Kidney (tissue), 14 donors: Measurements from ENCODE around the gene B3GALT5. TPM values are rescaled to one million over a fixed set of nuclear protein-coding genes. Genes with fewer than 3 reads are reported as not detected.
A peak's percentile ranks its signal among the peaks of the same experiment; 100 is the strongest.

Experiments used
- DNase-seq, 5 donors: peaks; one replicate each; pipeline ENCODE4 v3.0.0-alpha.2; 2013 to 2020
- FAIRE-seq: peaks from 2 replicates; lab custom pipeline; 2012; peaks lifted over from hg19 to GRCh38; lab: Jason Lieb, UNC
- H3K27ac ChIP-seq, 2 donors: one replicate each; pipeline ENCODE4 v1.7.0; 2013; ENCODE audit warnings: low read depth in 2 of 2, low read length in 2 of 2, inconsistent platforms in 1 of 2
- H3K27me3 ChIP-seq: one replicate; pipeline ENCODE4 v1.7.1; 2013; ENCODE audit warnings: low read length, inconsistent platforms; ENCODE audit not compliant: control insufficient read depth, insufficient read depth
- H3K36me3 ChIP-seq, 3 donors: one replicate each; pipeline versions ENCODE4 v1.7.0 to v1.7.1; 2013; ENCODE audit warnings: low read length in 3 of 3, control low read depth in 1 of 3, inconsistent platforms in 1 of 3; ENCODE audit not compliant: insufficient read depth in 3 of 3, control insufficient read depth in 2 of 3
- H3K4me1 ChIP-seq, 3 donors: one replicate each; pipeline versions ENCODE4 v1.7.0 to v1.7.1; 2013; ENCODE audit warnings: low read length in 3 of 3, inconsistent platforms in 1 of 3, low read depth in 1 of 3; ENCODE audit not compliant: control insufficient read depth in 2 of 3, insufficient read depth in 2 of 3
- H3K4me3 ChIP-seq, 3 donors: one replicate each; pipeline versions ENCODE4 v1.7.0 to v1.8.1; 2013; ENCODE audit warnings: low read length in 3 of 3, control low read depth in 1 of 3, inconsistent platforms in 1 of 3
- H3K9ac ChIP-seq, 3 donors: one replicate each; pipeline versions ENCODE4 v1.7.0 to v1.7.1; 2013; ENCODE audit warnings: low read length in 3 of 3, control low read depth in 1 of 3, inconsistent platforms in 1 of 3
- H3K9me3 ChIP-seq, 3 donors: one replicate each; pipeline versions ENCODE4 v1.7.0 to v1.7.1; 2013; ENCODE audit warnings: low read length in 3 of 3, control low read depth in 1 of 3, inconsistent platforms in 1 of 3; ENCODE audit not compliant: control insufficient read depth in 2 of 3, insufficient read depth in 1 of 3
- CTCF ChIP-seq: IDR thresholded peaks from 3 replicates; pipeline ENCODE4 v1.5.1; 2012; ENCODE audit warnings: mild to moderate bottlenecking, moderate library complexity, borderline replicate concordance; ENCODE audit not compliant: insufficient read depth; ENCODE audit errors: extremely low read depth
- intact Hi-C: fragments of 100-400 bp; cut with DNase I; formaldehyde crosslinking; loops from one replicate; pipeline ENCODE4 v1.11.1; 2022
- polyA plus RNA-seq: library from polyadenylated mRNA; stranded (reverse); fragments of 350-450 nt; fragmentation: Illumina TruSeq; extraction: RNeasy Lipid Tissue Mini Kit (QIAGEN cat#74804); gene quantifications from one replicate; pipeline ENCODE4 v1.2.3, GENCODE V29; 2014; ENCODE audit warnings: low read depth, low replicate concordance; ENCODE audit not compliant: insufficient read depth
- total RNA-seq: library from RNA; stranded (reverse); fragmentation: NEBNext Ultra II Directional; extraction: Animal tissue kit (Norgen Biotek cat#: 25700); gene quantifications from one replicate; pipeline ENCODE4 v1.2.1, GENCODE V29; 2021
- donor health status: control.
- donor health status: control.
- donor health status: control.
- donor health status: control.
- donor health status: control.
- donor health status: DM: yes; HTN: yes; CAD: no.
- donor health status: Normal renal cell carcinoma (clear cell type).

B3GALT5 gene
- total and polyA plus RNA-seq, 2 donors from 2014 or later, result 0.24 to 5.6 TPM

DNA sequence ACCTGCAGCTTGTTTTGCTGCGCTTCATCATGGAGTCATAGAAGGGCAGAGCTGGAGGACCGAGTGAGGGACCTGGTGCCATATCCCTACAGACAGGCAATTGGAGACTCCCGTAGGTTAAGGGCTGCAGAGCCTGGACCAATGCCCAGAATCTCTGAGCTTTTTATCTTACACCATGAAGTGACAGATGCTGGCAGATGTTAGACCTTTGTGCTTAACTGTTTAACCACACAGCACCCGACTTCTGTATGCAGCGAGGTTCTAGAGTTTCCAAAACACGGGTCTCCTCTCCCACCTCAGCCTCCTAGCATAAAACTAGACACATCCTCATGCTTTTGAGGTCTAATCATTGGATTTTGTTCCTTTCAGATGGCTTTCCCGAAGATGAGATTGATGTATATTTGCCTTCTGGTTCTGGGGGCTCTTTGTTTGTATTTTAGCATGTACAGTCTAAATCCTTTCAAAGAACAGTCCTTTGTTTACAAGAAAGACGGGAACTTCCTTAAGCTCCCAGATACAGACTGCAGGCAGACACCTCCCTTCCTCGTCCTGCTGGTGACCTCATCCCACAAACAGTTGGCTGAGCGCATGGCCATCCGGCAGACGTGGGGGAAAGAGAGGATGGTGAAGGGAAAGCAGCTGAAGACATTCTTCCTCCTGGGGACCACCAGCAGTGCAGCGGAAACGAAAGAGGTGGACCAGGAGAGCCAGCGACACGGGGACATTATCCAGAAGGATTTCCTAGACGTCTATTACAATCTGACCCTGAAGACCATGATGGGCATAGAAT lies 47.6 kb downstream of the B3GALT5 start:
- Histone ChIP-seq H3K27me3 (no peaks in the 10 kb centered on the region), H3K9ac (no peak overlapping the region), H3K27ac (peak overlapping the region in 1 of 2 donors; percentile 13), H3K9me3 (no peaks in the 10 kb centered on the region), H3K4me3 (no peak overlapping the region), H3K4me1 (peaks cover 0 to 4% (median 0%) of the 10 kb centered on the region in 3 donors), H3K36me3 (no peaks in the 10 kb centered on the region)
- TF ChIP-seq CTCF, result no peak
- intact Hi-C loops, result no loop called here
- DNase-seq (peak in 4 of 5 donors; percentile 19 to 70 (median 46)), FAIRE-seq (no peak)

GRCh38 chr21:39661121-39661520 lies 48.4 kb downstream of the B3GALT5 start:
- Histone ChIP-seq H3K9me3 (no peaks in the 10 kb centered on the region), H3K4me1 (peaks cover 0 to 4% (median 0%) of the 10 kb centered on the region in 3 donors), H3K27me3 (no peaks in the 10 kb centered on the region), H3K27ac (no peak overlapping the region), H3K9ac (no peak overlapping the region), H3K4me3 (no peak overlapping the region), H3K36me3 (no peaks in the 10 kb centered on the region)
- no peak for TF ChIP-seq CTCF
- DNase-seq (peak in 1 of 5 donors; percentile 28), FAIRE-seq (no peak)
- intact Hi-C loops, result no loop called here

GRCh38 chr21:39661740-39662139 lies 49.0 kb downstream of the B3GALT5 start:
- Histone ChIP-seq H3K9ac (no peak overlapping the region), H3K4me1 (peaks cover 0 to 4% (median 0%) of the 10 kb centered on the region in 3 donors), H3K4me3 (no peak overlapping the region), H3K27me3 (no peaks in the 10 kb centered on the region), H3K27ac (no peak overlapping the region), H3K36me3 (no peaks in the 10 kb centered on the region), H3K9me3 (no peaks in the 10 kb centered on the region)
- FAIRE-seq, result no peak
- intact Hi-C loops, result no loop called here
- peak in 1 of 5 donors; percentile 25 for DNase-seq
- no peak for TF ChIP-seq CTCF
